SIG-M5 treated with dmso at 0.1 percent for 504 hours (cell line): ENCODE measurements around the gene TMEM59L.

Experiments
- DNase-seq: peaks from one replicate; lab custom pipeline; 2025; ENCODE audit not compliant: unreplicated experiment; lab: John Stamatoyannopoulos, UW

TMEM59L gene

DNA sequence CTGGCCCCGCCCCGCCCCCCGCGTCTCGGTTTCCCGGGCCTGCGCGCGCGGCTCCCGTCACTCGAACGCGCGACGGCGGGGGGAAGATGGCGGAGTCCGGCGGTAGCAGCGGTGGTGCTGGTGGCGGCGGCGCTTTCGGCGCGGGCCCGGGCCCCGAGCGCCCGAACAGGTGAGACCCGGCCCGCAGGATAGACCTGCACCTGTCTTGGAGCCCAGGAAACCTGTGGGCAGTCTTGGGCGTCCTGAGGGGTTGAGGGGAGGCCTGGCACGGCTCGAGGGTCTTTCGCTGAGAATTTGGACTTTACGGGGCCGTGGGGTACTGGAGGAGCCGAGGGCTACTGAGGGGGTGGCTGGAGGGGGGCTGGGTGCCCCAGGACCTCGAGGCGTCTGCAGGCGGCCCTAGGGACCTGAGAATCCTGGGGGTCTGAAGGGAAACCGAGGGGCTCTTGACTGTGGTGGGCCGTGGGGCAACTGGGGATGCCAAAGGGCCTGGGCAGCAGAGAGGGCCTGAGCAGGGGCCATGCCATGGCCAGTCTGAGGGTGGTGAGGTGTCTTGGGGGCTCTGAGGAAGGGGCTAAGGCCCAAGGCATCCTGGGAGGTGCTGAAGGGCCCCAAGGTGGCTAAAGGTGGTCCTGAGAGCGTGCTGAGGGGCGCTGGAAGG is 24.4 kb downstream of the TMEM59L start, which contains the start of gene KLHL26:
KLHL26 (plus strand) TSS at position 60 of the 661 bp plus-strand sequence; CDS start at position 87, 27 bp downstream.
- no peak for DNase-seq

GRCh38 chr19:18637673-18638630 is 25.3 kb downstream of the TMEM59L start:
- peak; percentile 39 for DNase-seq

- DNase-seq = no peak
These were observed 27.1 kb downstream of the TMEM59L start for GRCh38 chr19:18639706-18640243.

DNA sequence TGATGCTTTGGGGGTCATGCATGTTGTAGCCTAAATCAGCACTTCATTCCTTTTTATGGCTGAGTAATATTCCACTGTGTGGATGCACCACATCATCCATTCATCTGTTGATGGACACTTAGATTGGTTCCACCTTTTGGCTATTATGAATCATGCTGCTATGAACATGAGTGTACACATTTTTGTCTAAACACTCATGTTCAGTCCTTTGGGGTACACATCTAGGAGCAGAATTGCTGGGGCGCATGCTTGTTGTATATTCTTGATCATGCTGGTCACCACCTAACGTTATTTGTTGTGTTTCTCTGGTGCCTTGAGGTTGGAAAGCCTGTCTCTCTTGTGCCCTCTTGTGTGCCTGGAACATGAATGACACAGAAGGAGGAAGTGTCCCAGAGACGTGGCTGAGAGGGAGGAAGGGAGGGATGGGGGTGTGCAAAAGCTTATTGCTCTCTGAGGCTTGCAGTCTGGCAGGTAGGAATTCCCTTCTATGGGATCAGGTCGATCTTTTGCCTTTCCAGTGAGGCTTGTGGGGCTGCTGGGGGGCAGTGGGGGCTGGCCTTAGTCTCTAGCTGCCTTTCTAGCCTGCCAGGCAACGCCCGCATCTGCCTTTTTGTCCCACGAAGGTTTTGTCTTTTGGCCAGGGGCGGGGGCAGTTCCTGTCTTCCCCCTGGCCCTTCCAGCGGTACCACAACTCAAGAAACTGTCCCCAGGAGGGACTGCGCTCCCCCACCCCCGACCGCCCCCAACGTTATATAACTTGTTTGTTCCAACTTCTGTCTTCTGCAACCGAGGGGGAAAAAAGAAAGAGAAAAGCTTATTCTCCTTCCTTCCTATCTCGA is 31.7 kb downstream of the TMEM59L start:
- DNase-seq = peak; percentile 81

GRCh38 chr19:18645035-18645511 is 32.4 kb downstream of the TMEM59L start:
- DNase-seq = no peak

DNA sequence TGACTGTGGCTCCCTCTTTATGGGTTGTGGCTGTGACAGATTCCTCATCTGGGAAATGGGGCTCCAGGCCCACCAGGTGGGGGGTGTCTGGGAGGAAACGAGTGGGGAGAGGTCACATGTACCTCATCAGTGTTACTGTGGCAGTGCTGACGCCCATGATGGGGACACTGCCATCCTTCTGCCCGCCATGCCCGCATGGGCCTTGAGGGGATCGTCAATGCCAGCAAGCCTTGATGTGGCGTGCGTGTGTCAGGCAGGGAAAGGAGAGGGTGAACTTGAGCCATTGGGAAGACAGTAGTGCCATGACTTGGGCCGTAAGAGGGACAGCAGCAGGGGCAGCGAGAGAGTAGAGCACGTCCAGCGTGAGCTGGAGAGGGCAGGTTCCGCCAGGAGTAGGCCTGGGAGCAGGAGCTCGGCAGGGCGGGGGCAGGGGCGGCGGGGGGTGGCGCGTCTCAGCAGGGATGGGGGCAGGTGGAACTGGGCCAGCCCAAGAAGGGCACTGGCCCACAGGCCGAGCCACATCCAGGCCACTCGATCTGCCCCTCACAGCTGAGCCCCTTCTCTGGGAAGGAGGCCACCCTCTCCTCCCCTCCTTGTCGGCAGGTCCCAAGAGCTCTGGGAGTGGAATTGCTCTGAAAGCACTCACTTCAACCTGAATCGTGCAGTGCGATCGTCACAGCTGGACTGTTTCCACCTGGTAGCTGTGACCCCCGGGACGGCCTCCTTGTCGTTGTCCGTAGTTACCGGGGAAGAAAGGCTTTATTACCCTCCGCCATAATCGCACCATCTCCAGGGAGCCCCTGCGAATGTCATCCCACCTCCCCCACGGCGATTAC is 34.1 kb downstream of the TMEM59L start:
- DNase-seq = no peak

DNA sequence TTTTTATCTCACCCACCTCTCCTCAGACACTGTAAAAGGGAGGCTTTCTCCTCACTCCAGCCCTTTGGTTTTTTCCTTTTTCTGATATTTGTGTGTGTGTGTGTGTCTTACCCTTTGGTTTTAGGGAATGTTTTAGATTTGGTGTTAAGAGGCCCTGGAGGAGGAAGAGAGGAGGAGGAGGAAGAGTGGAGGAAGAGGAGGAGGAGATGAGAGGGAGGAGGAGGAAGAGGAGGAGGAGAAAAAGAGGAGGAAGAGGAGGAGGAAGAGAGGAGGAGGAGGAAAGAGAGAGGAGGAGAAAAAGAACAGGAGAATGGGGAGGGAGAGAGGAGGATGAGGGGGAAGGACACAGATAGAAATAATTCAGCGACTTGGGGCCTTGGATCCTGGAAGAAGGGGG is 34.7 kb downstream of the TMEM59L start:
- no peak for DNase-seq

DNA sequence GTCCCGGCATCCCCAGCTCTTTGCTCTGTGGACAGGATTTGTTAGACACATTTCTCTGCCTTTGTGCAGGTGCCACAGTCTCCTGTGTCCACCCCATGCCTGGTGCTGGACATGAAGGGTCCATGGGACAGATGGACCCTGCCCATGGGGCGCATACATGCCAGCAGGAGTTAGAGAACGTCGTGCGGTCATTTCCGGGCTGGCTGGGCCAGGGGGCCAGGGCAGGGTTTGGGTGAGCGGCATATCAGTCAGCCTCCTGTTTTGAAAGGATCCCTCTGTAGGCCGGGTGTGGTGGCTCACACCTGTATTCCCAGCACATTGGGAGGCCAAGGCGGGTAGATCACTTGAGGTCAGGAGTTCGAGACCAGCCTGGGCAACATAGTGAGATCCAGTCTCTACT is 35.1 kb downstream of the TMEM59L start:
- DNase-seq = no peak

DNA sequence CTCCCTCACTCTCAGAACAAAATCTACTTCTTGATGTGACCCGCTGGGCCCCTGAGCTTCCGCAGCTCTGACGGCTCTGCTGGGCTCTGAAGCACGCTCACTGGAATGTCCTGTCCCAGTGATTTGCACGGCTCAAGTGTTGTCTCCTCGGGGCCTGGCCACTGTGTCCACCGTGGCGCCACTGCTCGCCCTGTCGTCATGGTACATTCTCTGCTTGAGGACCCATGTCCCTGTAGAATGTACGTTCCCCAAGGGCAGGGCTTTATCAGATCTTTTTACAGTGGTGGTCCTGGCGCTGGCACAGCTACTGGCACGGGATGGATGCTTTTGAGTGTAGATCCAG is 36.3 kb downstream of the TMEM59L start:
- no peak for DNase-seq

- no peak for DNase-seq
These were observed 36.8 kb downstream of the TMEM59L start for GRCh38 chr19:18649371-18650020.

- no peak for DNase-seq
These were observed 37.3 kb downstream of the TMEM59L start for GRCh38 chr19:18650021-18650390.

- no peak for DNase-seq
These were observed 37.9 kb downstream of the TMEM59L start for GRCh38 chr19:18650468-18651041.

GRCh38 chr19:18651300-18651699 is 38.6 kb downstream of the TMEM59L start:
- DNase-seq = no peak

- DNase-seq = no peak
These were observed 39.1 kb downstream of the TMEM59L start for GRCh38 chr19:18651733-18652132.

- DNase-seq = no peak
These were observed 41.2 kb downstream of the TMEM59L start for GRCh38 chr19:18653853-18654252.

DNA sequence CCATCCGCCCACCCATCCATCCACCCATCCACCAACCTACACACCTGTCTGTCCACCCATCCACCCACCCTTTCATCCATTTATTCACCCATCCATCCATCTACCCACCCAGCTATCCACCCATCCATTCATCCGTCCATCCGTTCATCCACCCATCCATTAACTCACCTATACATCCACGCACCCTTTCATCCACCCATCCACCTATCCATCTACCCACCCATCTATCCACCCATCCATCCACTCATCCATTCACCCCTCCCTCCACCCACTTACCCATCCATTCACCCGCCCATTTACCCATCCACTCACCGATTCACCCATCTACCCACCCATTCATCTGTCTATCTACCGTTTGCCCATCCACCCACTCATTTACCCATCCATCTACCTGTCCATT is 41.8 kb downstream of the TMEM59L start:
- DNase-seq = no peak

- DNase-seq = no peak
These were observed 42.6 kb downstream of the TMEM59L start for GRCh38 chr19:18655173-18655844.

GRCh38 chr19:18656337-18657086 is 43.8 kb downstream of the TMEM59L start:
- no peak for DNase-seq
